Lung (tissue), 12 donors: Measurements from ENCODE around the gene MYO5B. TPM values are rescaled to one million over a fixed set of nuclear protein-coding genes. Genes with fewer than 3 reads are reported as not detected.

Source experiments
- ATAC-seq: fragments of 200-7000 bp; cut with Tn5 transposase; one replicate; pipeline ENCODE4 v1.9.1; 2020; ENCODE audit warnings: moderate number of reproducible peaks; ENCODE audit not compliant: insufficient read depth, low FRiP score
- DNase-seq, 3 donors: peaks; one replicate each; pipeline ENCODE4 v3.0.0-alpha.2; 2013 to 2017
- H3K27ac ChIP-seq, 2 donors: one replicate each; pipeline ENCODE4 v1.5.1; 2013; ENCODE audit warnings: mild to moderate bottlenecking in 2 of 2, moderate library complexity in 2 of 2, control low read depth in 1 of 2, inconsistent platforms in 1 of 2, low read depth in 1 of 2, low read length in 1 of 2
- H3K27me3 ChIP-seq, 3 donors: one replicate each; pipeline ENCODE4 v1.5.1; 2013; ENCODE audit warnings: low read length in 2 of 3; ENCODE audit not compliant: control insufficient read depth in 3 of 3, insufficient read depth in 3 of 3
- H3K36me3 ChIP-seq, 4 donors: one replicate each; pipeline ENCODE4 v1.5.1; 2013; ENCODE audit warnings: low read length in 4 of 4, mild to moderate bottlenecking in 1 of 4, moderate library complexity in 1 of 4; ENCODE audit not compliant: control insufficient read depth in 4 of 4, insufficient read depth in 4 of 4
- H3K4me1 ChIP-seq, 5 donors: one replicate each; pipeline ENCODE4 v1.5.1; 2013; ENCODE audit warnings: low read length in 5 of 5, mild to moderate bottlenecking in 2 of 5, moderate library complexity in 1 of 5; ENCODE audit not compliant: control insufficient read depth in 5 of 5, insufficient read depth in 5 of 5
- H3K4me3 ChIP-seq: one replicate; pipeline ENCODE4 v1.5.1; 2013; ENCODE audit warnings: mild to moderate bottlenecking, control low read depth, moderate library complexity
- H3K9ac ChIP-seq, 2 donors: one replicate each; pipeline ENCODE4 v1.5.1; 2013; ENCODE audit warnings: low read length in 2 of 2, control low read depth in 1 of 2; ENCODE audit not compliant: insufficient read depth in 1 of 2
- H3K9me3 ChIP-seq, 4 donors: one replicate each; pipeline ENCODE4 v1.5.1; 2013; ENCODE audit warnings: low read length in 3 of 4, mild to moderate bottlenecking in 1 of 4, moderate library complexity in 1 of 4; ENCODE audit not compliant: control insufficient read depth in 4 of 4, insufficient read depth in 3 of 4
- CTCF ChIP-seq: IDR thresholded peaks from 2 replicates; pipeline ENCODE4 v1.5.1; 2012; ENCODE audit warnings: mild to moderate bottlenecking; ENCODE audit errors: control extremely low read depth, extremely low read depth
- WGBS, 2 donors: extraction: QIAGEN DNeasy Blood & Tissue Kit; methylation state at CpG; one replicate each; pipeline ENCODE4 v1.1.7; 2013; 5-methylcytosine and 5-hydroxymethylcytosine counted together
- polyA plus RNA-seq, 2 donors: library from polyadenylated mRNA; stranded (reverse); fragments of 200-250 nt; gene quantifications; one replicate each; pipeline ENCODE4 v1.2.1, GENCODE V29; 2013
- total RNA-seq, 2 donors: library from RNA; depleted of rRNA in 1 of 2; stranded (reverse); fragments of >200 nt in 1 of 2; gene quantifications; one replicate each; pipeline ENCODE4 v1.2.1, GENCODE V29; 2014 to 2021
- donor health status: control.
- donor health status: control.
- donor health status: Bipolar disorder and iron deficiency.
- donor health status: healthy.
- donor health status: DM: yes; HTN: yes; CAD: no.

MYO5B gene
- total and polyA plus RNA-seq, 4 donors, result 9.7 to 25.6 (median 19.7) TPM

GRCh38 chr18:49819823-49820671 lies 374.9 kb downstream of the MYO5B start:
- no peaks in the 10 kb centered on the region for H3K9me3 ChIP-seq
- peak; percentile 26 to 65 (median 45) for DNase-seq
- H3K36me3 ChIP-seq, result no peaks in the 10 kb centered on the region
- no peak for ATAC-seq
- WGBS, 2 donors, result 44 to 49% methylated on average over 5 of the region's 5 CpGs
- no peaks in the 10 kb centered on the region for H3K27me3 ChIP-seq
- no peak for TF ChIP-seq CTCF
- H3K4me3 ChIP-seq, result no peak overlapping the region
- no peak overlapping the region for H3K27ac ChIP-seq
- peaks cover 0 to 18% (median 0%) of the 10 kb centered on the region in 5 donors for H3K4me1 ChIP-seq
- H3K9ac ChIP-seq, result no peak overlapping the region

GRCh38 chr18:49819071-49819662 lies 375.8 kb downstream of the MYO5B start:
- DNase-seq (no peak), ATAC-seq (no peak)
- no peak overlapping the region for H3K9ac ChIP-seq
- H3K4me3 ChIP-seq, result no peak overlapping the region
- H3K27me3 ChIP-seq, result no peaks in the 10 kb centered on the region
- no peak for TF ChIP-seq CTCF
- no peaks in the 10 kb centered on the region for H3K36me3 ChIP-seq
- H3K9me3 ChIP-seq, result no peaks in the 10 kb centered on the region
- WGBS, 2 donors, result 87 to 89% methylated on average over 5 of the region's 5 CpGs
- H3K4me1 ChIP-seq, result peaks cover 0 to 18% (median 5%) of the 10 kb centered on the region in 5 donors
- no peak overlapping the region for H3K27ac ChIP-seq

- no peaks in the 10 kb centered on the region for H3K36me3 ChIP-seq
- peaks cover 0 to 18% (median 5%) of the 10 kb centered on the region in 5 donors for H3K4me1 ChIP-seq
- no peak overlapping the region for H3K9ac ChIP-seq
- TF ChIP-seq CTCF, result no peak
- H3K4me3 ChIP-seq, result no peak overlapping the region
- H3K27me3 ChIP-seq, result no peaks in the 10 kb centered on the region
- WGBS, 2 donors, result 92 to 99% methylated on average over 5 of the region's 5 CpGs
- no peak overlapping the region for H3K27ac ChIP-seq
- ATAC-seq (no peak), DNase-seq (no peak)
- no peaks in the 10 kb centered on the region for H3K9me3 ChIP-seq
These were observed 377.0 kb downstream of the MYO5B start for GRCh38 chr18:49817947-49818346.
